Panc1 (cell line): Measurements from ENCODE around the gene SMAD1. TPM values are rescaled to one million over a fixed set of nuclear protein-coding genes. Genes with fewer than 3 reads are reported as not detected.

Experiments
- ATAC-seq: fragments of 200-7000 bp; cut with Tn5 transposase; 2 replicates; pipeline ENCODE4 v1.9.1; 2020; ENCODE audit warnings: mild to moderate bottlenecking, moderate library complexity
- BruUV-seq: library from RNA; stranded (reverse); fragments of 400-500 nt; replicated peaks from 2 replicates; lab custom pipeline; 2021; lab: Mats Ljungman, UMichigan
- CTCF ChIA-PET: fragments of 300-600 bp; sonication (Branson Sonifier 250); formaldehyde crosslinking; loops from one replicate; lab custom pipeline; 2022; ENCODE audit warnings: antibody characterized with exemption; lab: Charles Lee
- POLR2A ChIA-PET: fragments of 300-600 bp; sonication (Branson Sonifier 250); formaldehyde crosslinking; loops from one replicate; lab custom pipeline; 2022; ENCODE audit warnings: antibody characterized with exemption; lab: Charles Lee
- DNase-seq: peaks from one replicate; pipeline ENCODE4 v3.0.0-alpha.2; 2010; ENCODE audit warnings: low read depth, low spot score
- H3K27ac ChIP-seq: 2 replicates; pipeline ENCODE4 v1.5.1; 2011; ENCODE audit warnings: mild to moderate bottlenecking, low read length, inconsistent platforms
- H3K27me3 ChIP-seq: fragments of 200-500 bp; sonication (Bioruptor generic); 2 replicates; pipeline ENCODE4 v1.6.0; 2014; ENCODE audit warnings: low read length, inconsistent platforms; ENCODE audit not compliant: control insufficient read depth, insufficient read depth
- H3K36me3 ChIP-seq: fragments of 200-500 bp; sonication (Bioruptor generic); 2 replicates; pipeline ENCODE4 v1.5.1; 2014; ENCODE audit warnings: inconsistent platforms, mild to moderate bottlenecking, low read length, moderate library complexity; ENCODE audit not compliant: control insufficient read depth, insufficient read depth
- H3K4me1 ChIP-seq: 2 replicates; pipeline ENCODE4 v1.5.1; 2011; ENCODE audit warnings: inconsistent platforms, mild to moderate bottlenecking, low read length, moderate library complexity; ENCODE audit not compliant: control insufficient read depth, insufficient read depth
- H3K4me3 ChIP-seq, 2 experiments: 2 replicates each; pipeline ENCODE4 v1.5.1; 2011 to 2012; ENCODE audit warnings: low read depth in 2 of 2, low read length in 2 of 2, mild to moderate bottlenecking in 2 of 2, inconsistent platforms in 1 of 2, moderate library complexity in 1 of 2
- H3K9me3 ChIP-seq: fragments of 200-500 bp; sonication (Bioruptor generic); 2 replicates; pipeline ENCODE4 v1.5.1; 2014; ENCODE audit warnings: low read depth, mild to moderate bottlenecking, inconsistent platforms, low read length, moderate library complexity; ENCODE audit not compliant: control insufficient read depth, insufficient read depth
- POLR2AphosphoS5 ChIP-seq: IDR thresholded peaks from 2 replicates; pipeline ENCODE4 v1.6.1; 2012; ENCODE audit warnings: mild to moderate bottlenecking, low read depth, low read length, moderate library complexity
- SIN3A ChIP-seq: IDR thresholded peaks from 2 replicates; pipeline ENCODE4 v1.6.1; 2012; ENCODE audit warnings: low read depth, mild to moderate bottlenecking, low read length, moderate library complexity, borderline replicate concordance; ENCODE audit not compliant: insufficient read depth
- TCF7L2 ChIP-seq: IDR thresholded peaks from 2 replicates; pipeline ENCODE4 v1.6.1; 2011; ENCODE audit warnings: mild to moderate bottlenecking, low read depth, low read length, inconsistent platforms
- in situ Hi-C: cut with HindIII; loops from 2 replicates; pipeline ENCODE4 v1.10.0; 2016; ENCODE audit warnings: low sequenced_read_pairs, low pct_unique_long_range_greater_than_20kb
- intact Hi-C: fragments of 100-400 bp; cut with micrococcal nuclease; formaldehyde crosslinking; loops from one replicate; pipeline ENCODE4 v1.10.0; 2022; ENCODE audit not compliant: unreplicated experiment
- total RNA-seq: library from RNA; stranded (reverse); gene quantifications from one replicate; pipeline ENCODE4 v1.2.1, GENCODE V29; 2021; ENCODE audit not compliant: unreplicated experiment
- TF ChIP-seq, protein P1 (sequence below): fragments of 450-650 bp; IDR thresholded peaks from 2 replicates; pipeline ENCODE4 v1.5.1; 2017; ENCODE audit warnings: mild to moderate bottlenecking
- TF ChIP-seq, protein P2 (sequence below), 2 experiments: IDR thresholded peaks; 2 replicates each; pipeline ENCODE4 v1.6.1; 2011 to 2012; ENCODE audit warnings: low read depth in 2 of 2, control low read depth in 1 of 2, low read length in 1 of 2, mild to moderate bottlenecking in 1 of 2, moderate library complexity in 1 of 2; ENCODE audit not compliant: insufficient read depth in 1 of 2

SMAD1 gene
- total RNA-seq, 1 experiment from 2014 or later, result 24.1 TPM

DNA sequence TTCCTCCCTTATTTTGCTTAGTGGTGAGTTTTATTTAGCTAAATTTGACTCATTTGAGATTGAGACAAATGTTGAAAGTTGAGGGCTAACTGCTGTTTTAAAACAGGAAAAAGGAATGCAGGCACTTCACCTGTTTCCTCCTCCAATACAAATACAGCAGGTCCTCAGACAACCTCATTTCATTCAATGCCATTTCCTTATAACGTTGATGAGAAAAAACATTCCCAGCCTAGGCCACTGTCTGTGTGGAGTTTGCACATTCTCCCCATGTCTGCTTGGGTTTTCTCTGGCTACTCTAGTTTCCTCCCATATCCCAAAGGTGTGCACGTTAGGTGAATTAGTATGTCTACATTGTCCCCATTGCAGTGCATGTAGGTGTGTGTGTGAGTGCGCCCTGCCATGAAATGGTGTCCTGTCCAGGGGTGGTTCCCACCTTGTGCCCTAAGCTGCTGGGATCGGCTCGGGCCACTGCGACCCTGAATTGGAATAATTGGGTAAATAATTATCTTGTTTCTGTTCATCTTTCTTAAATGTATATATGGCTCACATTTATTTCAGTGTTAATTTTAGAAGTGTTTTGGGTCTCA is 21.9 kb downstream of the SMAD1 start:
- no peak for TF ChIP-seq SIN3A
- TF ChIP-seq, protein P1, sequence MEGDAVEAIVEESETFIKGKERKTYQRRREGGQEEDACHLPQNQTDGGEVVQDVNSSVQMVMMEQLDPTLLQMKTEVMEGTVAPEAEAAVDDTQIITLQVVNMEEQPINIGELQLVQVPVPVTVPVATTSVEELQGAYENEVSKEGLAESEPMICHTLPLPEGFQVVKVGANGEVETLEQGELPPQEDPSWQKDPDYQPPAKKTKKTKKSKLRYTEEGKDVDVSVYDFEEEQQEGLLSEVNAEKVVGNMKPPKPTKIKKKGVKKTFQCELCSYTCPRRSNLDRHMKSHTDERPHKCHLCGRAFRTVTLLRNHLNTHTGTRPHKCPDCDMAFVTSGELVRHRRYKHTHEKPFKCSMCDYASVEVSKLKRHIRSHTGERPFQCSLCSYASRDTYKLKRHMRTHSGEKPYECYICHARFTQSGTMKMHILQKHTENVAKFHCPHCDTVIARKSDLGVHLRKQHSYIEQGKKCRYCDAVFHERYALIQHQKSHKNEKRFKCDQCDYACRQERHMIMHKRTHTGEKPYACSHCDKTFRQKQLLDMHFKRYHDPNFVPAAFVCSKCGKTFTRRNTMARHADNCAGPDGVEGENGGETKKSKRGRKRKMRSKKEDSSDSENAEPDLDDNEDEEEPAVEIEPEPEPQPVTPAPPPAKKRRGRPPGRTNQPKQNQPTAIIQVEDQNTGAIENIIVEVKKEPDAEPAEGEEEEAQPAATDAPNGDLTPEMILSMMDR, result no peak
- no peak for TF ChIP-seq TCF7L2
- TF ChIP-seq, protein P2, sequence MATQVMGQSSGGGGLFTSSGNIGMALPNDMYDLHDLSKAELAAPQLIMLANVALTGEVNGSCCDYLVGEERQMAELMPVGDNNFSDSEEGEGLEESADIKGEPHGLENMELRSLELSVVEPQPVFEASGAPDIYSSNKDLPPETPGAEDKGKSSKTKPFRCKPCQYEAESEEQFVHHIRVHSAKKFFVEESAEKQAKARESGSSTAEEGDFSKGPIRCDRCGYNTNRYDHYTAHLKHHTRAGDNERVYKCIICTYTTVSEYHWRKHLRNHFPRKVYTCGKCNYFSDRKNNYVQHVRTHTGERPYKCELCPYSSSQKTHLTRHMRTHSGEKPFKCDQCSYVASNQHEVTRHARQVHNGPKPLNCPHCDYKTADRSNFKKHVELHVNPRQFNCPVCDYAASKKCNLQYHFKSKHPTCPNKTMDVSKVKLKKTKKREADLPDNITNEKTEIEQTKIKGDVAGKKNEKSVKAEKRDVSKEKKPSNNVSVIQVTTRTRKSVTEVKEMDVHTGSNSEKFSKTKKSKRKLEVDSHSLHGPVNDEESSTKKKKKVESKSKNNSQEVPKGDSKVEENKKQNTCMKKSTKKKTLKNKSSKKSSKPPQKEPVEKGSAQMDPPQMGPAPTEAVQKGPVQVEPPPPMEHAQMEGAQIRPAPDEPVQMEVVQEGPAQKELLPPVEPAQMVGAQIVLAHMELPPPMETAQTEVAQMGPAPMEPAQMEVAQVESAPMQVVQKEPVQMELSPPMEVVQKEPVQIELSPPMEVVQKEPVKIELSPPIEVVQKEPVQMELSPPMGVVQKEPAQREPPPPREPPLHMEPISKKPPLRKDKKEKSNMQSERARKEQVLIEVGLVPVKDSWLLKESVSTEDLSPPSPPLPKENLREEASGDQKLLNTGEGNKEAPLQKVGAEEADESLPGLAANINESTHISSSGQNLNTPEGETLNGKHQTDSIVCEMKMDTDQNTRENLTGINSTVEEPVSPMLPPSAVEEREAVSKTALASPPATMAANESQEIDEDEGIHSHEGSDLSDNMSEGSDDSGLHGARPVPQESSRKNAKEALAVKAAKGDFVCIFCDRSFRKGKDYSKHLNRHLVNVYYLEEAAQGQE (IDR thresholded peaks at IDR 0.05; ENCODE audit: insufficient read depth in 1 of 2, low read depth in 2 of 2, low read length in 1 of 2), result no peak
- TF ChIP-seq POLR2AphosphoS5, result no peak
- intact Hi-C loops (no loop called here), in situ Hi-C loops (no loop called here)
- Histone ChIP-seq H3K4me3 (no peak overlapping the region), H3K9me3 (no peaks in the 10 kb centered on the region), H3K4me1 (no peaks in the 10 kb centered on the region; the same call in 1 of the 2 replicates), H3K27me3 (no peaks in the 10 kb centered on the region), H3K27ac (no peak overlapping the region), H3K36me3 (no peaks in the 10 kb centered on the region)
- CTCF ChIA-PET, result no interaction called here
- no TSS peak for BruUV-seq
- no peak for ATAC-seq
- DNase-seq, result no peak
- POLR2A ChIA-PET, result no interaction called here

DNA sequence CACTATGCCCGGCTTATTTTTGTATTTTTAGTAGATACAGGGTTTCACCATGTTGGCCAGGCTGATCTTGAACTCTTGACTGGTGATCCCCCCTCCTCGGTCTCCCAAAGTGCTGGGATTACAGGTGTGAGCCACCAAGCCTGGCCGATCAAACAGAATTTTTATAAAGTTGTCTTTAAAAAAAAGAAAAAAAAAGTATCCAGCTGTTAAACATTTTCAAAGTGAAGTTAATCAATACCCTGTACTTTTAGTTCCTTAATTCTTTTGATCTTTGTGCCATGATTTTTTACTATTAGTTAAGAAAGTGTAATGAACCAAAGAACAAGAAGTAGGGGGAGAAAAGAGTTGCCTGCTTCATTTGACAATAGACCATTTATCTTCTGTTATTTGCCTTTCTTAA is 24.3 kb downstream of the SMAD1 start:
- no peak overlapping the region for H3K27ac ChIP-seq
- in situ Hi-C loops (no loop called here), intact Hi-C loops (no loop called here)
- ATAC-seq (no peak), DNase-seq (no peak)
- no peak overlapping the region for H3K4me3 ChIP-seq
- H3K36me3 ChIP-seq, result no peaks in the 10 kb centered on the region
- no peaks in the 10 kb centered on the region; the same call in 1 of the 2 replicates for H3K4me1 ChIP-seq
- BruUV-seq, result no TSS peak
- H3K27me3 ChIP-seq, result no peaks in the 10 kb centered on the region
- CTCF ChIA-PET, result no interaction called here
- H3K9me3 ChIP-seq, result peaks cover 3% of the 10 kb centered on the region; the same call in 1 of the 2 replicates
- TF ChIP-seq, protein P1, result no peak
- no peak for TF ChIP-seq POLR2AphosphoS5
- no peak for TF ChIP-seq SIN3A
- TF ChIP-seq, protein P2 (IDR thresholded peaks at IDR 0.05; ENCODE audit: insufficient read depth in 1 of 2, low read depth in 2 of 2, low read length in 1 of 2), result no peak
- TF ChIP-seq TCF7L2, result no peak
- POLR2A ChIA-PET, result no interaction called here
